GM21360 (cell line): Measurements from ENCODE around the gene CEMP1.
A peak's percentile ranks its signal among the peaks of the same experiment; 100 is the strongest.

Experiments
- ATAC-seq: cut with Tn5 transposase; IDR thresholded peaks from one replicate; pipeline ENCODE4 v1.9.1; 2021; ENCODE audit warnings: mild to moderate bottlenecking, moderate library complexity; ENCODE audit not compliant: unreplicated experiment

The CEMP1 gene

DNA sequence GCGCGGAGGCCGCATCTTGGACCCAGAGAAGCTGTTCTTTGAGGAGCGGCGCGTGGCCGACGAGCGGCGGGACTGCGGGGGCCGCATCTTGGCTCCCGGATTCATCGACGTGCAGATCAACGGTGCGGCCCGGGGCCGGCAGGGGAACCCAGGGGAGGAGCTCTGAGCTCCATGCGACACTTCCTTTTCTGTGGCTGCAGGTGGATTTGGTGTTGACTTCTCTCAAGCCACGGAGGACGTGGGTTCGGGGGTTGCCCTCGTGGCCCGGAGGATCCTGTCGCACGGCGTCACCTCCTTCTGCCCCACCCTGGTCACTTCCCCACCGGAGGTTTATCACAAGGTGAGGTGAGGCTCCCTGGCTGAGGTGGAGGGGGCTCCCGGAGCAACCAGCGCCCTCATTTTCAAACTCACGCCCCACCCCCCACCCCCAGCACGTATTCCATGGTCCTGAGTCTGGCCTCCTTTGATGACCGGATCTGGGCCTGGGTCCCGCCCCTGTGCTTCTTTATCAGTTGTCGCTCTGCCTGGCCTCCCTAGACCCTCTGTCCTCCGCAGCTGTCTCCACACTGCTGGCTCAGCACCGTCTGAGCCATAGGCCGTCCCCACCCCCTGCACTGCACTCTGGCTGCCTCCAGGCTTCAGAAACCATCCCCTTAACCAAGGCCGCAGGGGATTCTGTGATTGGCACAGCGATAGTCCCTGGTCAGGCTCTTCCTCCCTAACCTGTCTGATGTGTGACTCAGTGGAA, 10.2 kb downstream of the CEMP1 start:
- ATAC-seq = peak; percentile 17

GRCh38 chr16:2520097-2520783, 11.0 kb downstream of the CEMP1 start, which contains the start of gene AMDHD2:
AMDHD2 (plus strand) TSS chr16:2520371; CDS start chr16:2520459, 88 bp downstream.
- peak; percentile 31 for ATAC-seq

DNA sequence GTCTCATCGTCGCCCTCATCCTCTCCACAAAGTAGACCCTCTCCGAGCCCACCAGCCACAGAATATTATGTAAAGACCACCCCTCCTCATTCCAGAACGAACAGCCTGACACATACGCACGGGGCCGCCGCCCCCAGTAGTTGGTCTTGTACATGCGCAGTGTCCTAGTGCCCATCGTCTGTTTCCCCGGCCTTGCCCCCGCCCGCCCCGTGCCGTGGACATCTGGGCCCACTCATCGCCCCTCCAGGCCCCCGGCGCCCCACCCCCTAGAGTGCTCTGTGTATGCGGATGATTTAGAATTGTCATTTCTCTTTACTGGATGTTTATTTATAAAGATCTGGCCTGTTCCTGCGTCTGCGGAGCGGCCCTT, 11.5 kb downstream of the CEMP1 start:
- ATAC-seq = no peak

GRCh38 chr16:2518823-2519710, 12.1 kb downstream of the CEMP1 start:
- ATAC-seq = no peak

GRCh38 chr16:2517954-2518605, 13.1 kb downstream of the CEMP1 start:
- no peak for ATAC-seq

DNA sequence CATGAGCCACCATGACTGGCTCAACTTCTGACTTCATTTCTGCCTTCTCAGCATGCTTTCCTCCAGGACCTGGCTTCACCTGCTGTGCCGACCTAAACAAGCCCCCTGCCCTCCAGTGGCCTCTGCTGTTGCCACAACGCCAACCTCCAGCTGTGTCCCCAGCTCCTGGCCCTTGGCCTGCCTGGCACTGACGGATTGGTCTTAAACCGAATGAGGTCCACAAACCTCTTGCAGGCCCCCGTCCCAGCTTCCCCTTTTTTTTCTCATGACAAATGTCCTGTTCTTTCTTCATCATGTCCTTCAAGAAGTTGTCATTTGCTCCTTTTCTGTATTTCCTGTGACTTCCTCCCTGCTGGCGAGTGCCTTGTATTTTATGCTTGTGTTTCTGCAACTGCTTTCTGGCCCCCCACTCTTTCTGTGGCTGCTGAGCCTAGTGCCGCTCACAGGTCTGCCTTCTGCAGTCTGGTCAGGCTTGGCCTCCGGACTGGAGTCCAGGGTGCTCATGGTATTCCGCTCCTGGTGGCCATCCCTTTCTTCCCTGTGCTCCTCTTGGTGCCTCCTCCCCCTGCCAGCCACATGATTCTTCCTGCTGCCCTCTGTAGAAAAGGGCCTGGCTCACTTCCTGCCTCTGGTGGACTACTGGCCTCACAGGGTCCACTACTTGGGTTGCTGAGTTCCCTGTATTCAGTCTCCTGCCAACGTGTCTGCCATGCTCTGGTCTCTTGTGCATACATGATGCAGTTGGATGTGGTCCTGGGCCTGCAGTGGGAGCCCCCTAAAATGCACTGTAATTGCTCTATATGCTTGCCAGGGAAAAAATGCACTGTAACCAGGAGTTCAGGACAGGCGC, 14.6 kb downstream of the CEMP1 start:
- no peak for ATAC-seq

DNA sequence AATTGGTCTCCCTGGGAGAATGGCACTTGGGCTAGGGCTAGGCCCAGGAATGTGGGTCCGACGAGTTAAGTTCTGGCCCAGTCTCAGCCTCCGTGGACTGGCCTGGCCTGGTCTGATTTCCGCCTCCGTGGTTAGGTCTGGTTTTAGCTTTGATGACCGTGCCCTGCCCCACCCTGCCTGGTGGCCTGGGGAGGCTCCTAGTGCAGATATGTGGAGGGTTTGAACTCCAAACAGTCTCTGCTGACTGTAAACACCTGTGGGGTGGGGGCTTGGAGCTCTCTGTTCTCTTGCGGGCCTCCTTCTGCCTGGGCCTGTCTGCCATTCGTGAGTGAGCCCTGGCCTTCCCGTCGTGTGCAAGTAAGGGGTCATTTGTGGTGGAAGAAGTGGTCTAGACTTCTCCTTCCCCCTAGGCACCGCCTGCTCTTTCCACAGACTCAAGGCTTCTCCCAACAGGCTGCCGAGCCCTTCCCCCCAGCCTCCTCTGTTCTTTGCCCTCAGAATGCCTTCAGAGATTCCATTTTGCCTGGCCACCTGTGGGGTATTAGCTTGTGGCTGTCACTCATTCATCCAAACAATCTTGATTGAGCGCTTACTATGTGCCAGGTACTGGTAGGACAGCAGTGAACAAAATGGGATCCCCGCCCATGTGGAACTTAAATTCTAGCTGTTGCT, 15.9 kb downstream of the CEMP1 start:
- ATAC-seq = no peak

GRCh38 chr16:2514333-2515179, 16.7 kb downstream of the CEMP1 start:
- peak; percentile 5 for ATAC-seq

GRCh38 chr16:2513405-2514332, 17.5 kb downstream of the CEMP1 start, which contains the start of gene ATP6V0C:
ATP6V0C (plus strand) TSS chr16:2513952; CDS start chr16:2514104, 152 bp downstream.
- ATAC-seq = peak; percentile 63

DNA sequence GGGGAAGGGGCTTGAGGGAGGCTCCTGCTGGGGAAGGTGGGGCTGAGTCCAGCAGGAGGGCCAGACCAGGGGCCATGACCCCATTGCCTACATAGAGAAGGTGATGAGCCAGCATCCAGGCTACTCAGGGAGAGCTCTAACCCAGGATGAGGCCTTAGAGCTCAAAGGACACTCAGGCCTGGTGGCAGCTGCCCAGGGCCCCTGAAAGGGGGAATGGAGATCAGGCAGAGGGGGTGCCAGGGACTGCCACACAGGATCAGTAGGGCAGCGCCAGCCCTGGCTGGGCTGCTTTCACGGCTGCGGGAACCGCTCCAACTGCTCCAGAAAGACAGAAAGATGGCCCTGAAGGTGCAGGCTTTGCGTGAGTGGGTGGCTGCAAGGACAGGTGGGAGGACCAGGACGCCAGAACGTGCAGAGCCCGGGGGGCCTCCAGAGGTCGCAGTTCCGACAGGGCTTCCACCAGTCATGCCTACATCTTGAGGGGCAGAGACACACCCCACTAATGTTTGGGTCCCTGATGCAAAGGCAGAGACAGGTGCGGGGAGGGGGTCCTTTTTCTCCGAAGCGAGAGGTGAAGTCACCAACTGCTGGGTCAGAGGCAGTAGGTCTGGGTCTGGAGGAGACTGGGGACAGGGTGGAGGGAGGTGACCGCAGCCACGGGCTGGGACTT, 18.3 kb downstream of the CEMP1 start:
- ATAC-seq = peak; percentile 9

GRCh38 chr16:2511996-2512734, 19.0 kb downstream of the CEMP1 start:
- ATAC-seq = no peak

GRCh38 chr16:2511128-2511800, 19.9 kb downstream of the CEMP1 start:
- ATAC-seq = no peak

DNA sequence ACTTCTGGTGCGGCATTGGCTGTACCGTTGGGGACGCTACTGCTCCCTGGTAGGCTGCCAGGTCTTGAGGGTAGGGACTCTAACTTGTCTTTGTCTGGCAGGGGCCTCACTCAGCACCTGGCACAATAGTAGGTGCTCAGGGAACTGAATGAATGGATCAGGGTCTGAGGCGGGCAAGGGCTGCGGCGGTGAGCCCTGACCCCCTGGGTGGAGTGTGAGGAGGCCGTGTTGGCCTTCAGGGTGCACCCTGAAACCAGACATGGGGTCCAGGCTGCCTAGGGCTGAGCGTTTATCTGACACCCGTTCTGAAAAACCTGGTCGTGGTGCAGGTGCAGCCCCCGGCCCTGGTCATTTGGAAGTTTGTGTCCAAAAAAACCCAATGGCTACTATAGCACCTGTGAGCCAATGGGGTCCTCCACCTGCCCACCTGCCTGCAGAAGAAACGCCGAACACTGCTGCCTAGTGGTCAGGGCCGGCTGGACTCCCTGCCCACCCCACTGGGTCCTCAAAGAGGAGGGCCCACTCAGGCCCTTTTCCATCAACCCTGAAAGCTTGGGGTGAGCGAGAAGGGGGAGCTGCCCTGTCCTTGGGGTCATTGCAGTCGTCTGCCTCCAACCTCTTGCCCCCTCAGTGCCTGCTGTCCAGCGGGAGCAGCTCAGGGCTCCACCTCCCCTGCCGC, 22.3 kb downstream of the CEMP1 start:
- no peak for ATAC-seq

GRCh38 chr16:2507665-2508064, 23.5 kb downstream of the CEMP1 start:
- peak; percentile 5 for ATAC-seq

GRCh38 chr16:2507052-2507659, 24.1 kb downstream of the CEMP1 start:
- peak; percentile 66 for ATAC-seq
